Stimulated activated CD8-positive, alpha-beta memory T cell treated with anti-CD3 and anti-CD28 coated beads, Interleukin-7, amount 100 ng/mL, for 48 hours (primary cell): Measurements from ENCODE around the gene CDADC1.

Experiments used
- DNase-seq, 2 donors: peaks; one replicate each; pipeline ENCODE4 v3.0.0-alpha.2; 2020; ENCODE audit warnings: low read depth in 1 of 2; ENCODE audit errors: extremely low read depth in 1 of 2

The CDADC1 gene

DNA sequence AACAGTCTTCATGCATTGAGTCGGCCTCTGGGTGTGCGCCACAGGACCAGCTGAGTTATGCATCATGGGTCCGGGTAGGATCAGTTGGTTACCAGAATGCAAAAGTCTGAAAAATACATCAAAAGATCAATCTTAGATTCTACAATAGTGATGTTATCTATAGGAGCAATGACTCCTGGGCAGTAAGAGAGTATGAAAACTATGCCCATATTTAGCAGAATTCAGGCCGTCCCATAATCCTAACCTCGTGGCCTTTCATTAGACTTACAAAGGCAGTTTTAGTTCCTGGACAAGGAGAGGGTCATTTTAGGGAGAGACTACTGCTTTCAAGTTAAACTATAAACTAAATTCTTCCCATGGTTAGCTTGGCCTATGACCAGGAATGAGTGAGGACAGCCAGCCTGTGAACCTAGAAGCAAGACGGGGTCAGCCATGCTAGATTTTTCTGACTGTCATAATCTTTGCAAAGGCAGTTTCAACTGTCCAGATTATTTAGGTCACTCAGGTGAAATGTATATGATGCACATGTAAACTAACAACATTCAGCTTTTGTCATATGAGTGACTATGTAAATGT lies 11.8 kb upstream of the CDADC1 start:
- DNase-seq, result no peak

DNA sequence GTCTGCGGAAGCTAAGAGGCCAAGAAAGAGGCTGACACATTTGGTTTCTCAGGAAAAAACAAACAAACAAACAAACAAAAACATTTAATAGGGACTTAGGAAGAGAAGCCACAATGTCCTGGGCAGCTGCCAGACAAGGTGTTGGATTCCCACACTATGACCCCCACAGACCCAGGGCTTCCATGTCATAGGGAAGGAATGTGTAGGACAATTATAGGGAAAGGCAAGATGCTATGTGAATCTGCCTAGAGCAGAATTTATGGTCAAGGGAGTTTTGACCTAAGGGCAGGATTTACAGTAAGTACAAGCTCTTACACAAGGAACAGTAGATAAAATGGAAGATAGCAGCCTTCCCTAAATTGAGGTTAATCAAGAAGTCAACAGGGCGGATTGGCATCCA lies 9.1 kb upstream of the CDADC1 start:
- DNase-seq, result no peak

GRCh38 chr13:49240017-49240416 lies 7.7 kb upstream of the CDADC1 start:
- no peak for DNase-seq

GRCh38 chr13:49241296-49241695 lies 6.4 kb upstream of the CDADC1 start:
- no peak for DNase-seq

DNA sequence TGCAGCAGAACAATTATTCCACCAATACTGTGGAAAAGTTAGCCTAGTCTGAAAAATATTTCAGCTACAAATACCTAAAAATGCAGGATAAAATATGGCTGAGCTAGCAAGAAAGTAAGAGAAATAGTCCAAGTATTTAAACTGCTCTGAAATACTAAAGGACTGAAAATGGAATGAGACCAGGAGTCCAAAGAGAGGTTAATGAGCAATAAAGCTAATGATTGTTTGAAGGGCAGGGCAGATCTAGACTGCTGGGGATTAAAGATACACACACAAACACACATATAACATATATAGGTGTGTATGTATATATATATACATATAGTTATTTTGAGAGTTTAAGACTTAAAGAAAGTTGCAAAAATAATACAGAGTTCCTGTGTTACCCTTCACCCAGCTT lies 2.6 kb upstream of the CDADC1 start:
- no peak for DNase-seq

- no peak for DNase-seq
Measured at GRCh38 chr13:49246850-49247642, 679 bp upstream of the CDADC1 start.

- DNase-seq, result no peak
Measured at GRCh38 chr13:49248622-49249002, 887 bp downstream of the CDADC1 start.

GRCh38 chr13:49251326-49251725 lies 3.6 kb downstream of the CDADC1 start:
- DNase-seq, result no peak

- no peak for DNase-seq
Measured at GRCh38 chr13:49253310-49253709, 5.6 kb downstream of the CDADC1 start.

DNA sequence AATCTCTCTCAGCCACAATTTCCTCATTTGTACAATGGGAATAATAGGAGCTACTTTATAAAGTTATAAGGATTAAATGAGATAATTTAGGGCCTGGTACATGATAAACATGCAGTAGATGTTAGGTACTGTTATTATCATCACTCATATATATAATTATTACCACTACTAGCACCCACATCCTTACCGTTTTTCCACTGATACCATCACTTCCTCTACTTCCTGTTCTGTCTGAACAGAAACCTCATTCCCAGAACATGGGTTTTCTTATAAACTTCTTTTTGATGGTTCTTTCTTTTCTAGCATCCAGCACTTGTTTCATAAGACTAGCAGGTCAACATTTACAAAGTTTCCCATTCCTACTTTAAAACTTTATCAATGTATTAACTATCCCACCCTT lies 6.3 kb downstream of the CDADC1 start:
- no peak for DNase-seq

- no peak for DNase-seq
Measured at GRCh38 chr13:49256841-49257240, 9.1 kb downstream of the CDADC1 start.

DNA sequence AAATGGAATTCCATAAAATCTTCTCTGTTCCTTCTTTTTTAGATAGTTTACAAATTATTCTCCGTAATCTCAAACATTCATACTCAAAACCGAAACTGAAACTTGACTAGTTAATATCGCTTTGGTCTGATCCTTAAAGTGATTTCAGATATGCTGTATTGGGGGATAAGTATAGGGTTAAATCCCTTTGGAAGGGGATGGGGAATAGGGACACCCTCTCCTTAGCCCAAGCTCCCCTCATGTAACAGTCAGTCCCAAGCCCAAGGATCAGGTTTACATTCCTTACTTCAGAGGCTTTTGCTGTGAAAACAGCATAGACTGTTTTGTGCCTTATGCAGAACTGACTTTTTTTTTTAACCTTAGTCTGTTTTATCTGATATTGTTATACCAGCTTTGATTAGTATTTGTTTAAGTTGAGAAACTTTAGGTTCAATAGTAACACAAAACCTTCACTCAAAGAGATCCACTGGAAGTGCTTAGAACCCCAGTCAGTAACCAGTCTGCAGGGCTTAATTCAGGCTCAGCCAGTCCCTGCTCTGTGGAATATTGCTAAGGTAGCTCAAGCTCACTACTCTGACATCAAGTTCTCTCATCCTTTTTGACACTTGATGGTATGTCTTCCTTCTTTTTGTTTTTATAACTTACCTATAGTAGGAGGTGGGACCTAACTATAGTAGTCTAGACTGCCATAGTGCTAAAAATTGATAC lies 10.5 kb downstream of the CDADC1 start:
- DNase-seq, result no peak

GRCh38 chr13:49259586-49259985 lies 11.9 kb downstream of the CDADC1 start:
- no peak for DNase-seq

- DNase-seq, result no peak
Measured at GRCh38 chr13:49262634-49263033, 14.9 kb downstream of the CDADC1 start.

GRCh38 chr13:49265822-49266221 lies 18.1 kb downstream of the CDADC1 start:
- DNase-seq, result no peak

DNA sequence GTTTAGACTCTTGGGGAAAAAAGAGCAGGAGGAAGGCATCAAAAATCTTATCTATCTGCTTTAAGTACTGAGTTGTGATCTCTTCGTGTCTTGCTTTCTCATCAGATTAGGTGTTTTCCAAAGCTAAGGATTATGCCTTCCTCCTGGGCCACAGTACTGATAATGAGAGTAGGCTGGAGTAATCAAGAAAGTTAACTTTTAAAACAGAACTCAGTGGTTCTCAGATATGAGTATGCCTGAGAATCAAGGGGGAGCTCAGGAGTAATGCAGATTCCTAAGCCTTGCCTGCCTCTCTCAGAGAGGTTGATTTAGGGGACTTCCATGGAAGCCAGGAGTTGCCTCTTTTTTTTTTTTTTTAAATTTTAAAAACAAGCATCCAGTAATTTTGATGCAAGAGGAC lies 23.5 kb downstream of the CDADC1 start:
- DNase-seq, result no peak

GRCh38 chr13:49272296-49272695 lies 24.6 kb downstream of the CDADC1 start:
- no peak for DNase-seq

DNA sequence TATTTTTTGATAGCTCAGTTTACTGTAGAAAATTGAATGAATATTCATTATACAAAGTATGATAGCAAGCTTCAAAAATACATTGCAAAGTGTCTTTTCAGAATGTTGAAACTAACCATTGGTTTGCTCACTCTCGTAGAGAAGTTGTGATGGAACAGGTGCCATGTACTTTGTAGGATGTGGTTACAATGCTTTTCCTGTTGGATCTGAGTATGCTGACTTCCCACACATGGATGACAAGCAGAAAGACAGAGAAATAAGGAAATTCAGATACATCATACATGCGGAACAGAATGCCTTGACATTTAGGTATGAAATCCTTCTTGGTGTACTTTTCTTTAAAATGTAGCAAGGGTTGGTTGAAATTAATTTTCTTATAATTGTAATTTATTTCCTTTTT lies 30.5 kb downstream of the CDADC1 start:
- no peak for DNase-seq

DNA sequence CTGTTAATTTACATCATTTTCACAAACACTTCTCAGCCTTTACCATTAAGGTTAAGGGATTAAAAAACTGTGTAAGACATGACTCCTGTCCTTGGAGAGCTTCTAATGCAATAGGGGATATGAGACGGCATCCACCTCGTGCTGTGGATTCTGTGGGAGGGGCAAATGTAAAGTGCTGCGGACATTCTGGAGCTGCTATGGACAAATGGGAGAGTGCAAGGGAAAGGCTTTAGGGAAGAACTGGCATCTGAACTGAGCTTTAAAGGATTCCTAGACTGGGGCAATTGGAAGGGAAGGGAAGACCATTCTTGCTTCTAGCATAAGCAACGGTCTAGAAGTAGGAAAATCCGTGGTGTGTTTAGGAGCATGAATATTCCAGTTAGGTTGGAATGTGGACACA lies 31.4 kb downstream of the CDADC1 start:
- no peak for DNase-seq

DNA sequence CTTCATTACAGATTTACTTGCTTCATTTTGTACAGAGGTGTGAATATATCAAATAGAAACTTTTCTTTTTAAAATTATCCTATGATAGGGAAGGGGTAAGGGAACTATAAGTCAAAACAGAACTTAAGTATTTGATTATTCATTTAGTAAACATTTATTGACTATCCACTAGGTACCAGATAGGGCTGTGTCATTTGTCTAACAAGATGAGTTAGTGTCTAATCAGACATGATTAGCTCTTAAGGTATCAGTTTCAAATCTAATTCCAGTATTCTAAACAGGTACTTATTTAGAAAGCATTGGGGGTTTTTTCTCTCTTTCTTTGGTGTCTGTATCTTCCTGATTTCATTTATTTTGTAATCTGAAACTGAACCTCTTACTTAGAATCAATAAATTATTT lies 32.2 kb downstream of the CDADC1 start:
- DNase-seq, result no peak

DNA sequence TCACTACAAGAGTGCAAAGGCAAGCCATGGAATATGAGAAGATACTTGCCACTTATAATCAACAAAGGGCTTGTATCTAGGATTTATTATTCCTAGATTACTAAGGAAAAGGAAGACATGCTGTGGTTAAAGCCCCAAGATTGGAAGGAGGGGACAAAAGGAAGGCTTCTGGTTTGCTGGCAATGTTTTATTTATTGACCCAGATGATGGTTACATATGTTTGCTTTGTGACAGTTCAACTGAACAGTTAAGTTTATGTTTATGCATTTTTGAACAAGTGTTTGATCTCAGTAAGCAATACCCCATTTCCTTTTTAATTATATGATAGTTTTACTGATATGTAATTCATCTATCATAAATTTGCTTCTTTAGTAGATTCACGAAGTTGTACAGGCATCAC lies 40.3 kb downstream of the CDADC1 start:
- no peak for DNase-seq

GRCh38 chr13:49288458-49288857 lies 40.7 kb downstream of the CDADC1 start:
- no peak for DNase-seq
